ENCODE results near the gene ANKRD36C. TPM values are rescaled to one million over a fixed set of nuclear protein-coding genes. Genes with fewer than 3 reads are reported as not detected.
"Not testable (repeated sequence)": the region's sequence is repeated elsewhere in the genome, so short reads cannot be mapped to it uniquely, and the experiment has no call there.

Gene ANKRD36C
- polyA plus RNA-seq (2012; ENCODE audit: insufficient read depth, insufficient read length, low read depth): 2.2 TPM

GRCh38 chr2:95991351-95992094 lies at the start of gene ANKRD36C:
Gene ANKRD36C, minus strand, starts transcription at chr2:95991824. Its CDS starts 116 bp downstream, at chr2:95991708.
- not testable (repeated sequence) for H3K27me3 ChIP-seq, DNase-seq, H3K9me3 ChIP-seq, H3K36me3 ChIP-seq, H3K4me1 ChIP-seq
- peak within 1 kb of the TSS; percentile 68 for H3K4me3 ChIP-seq (ENCODE audit: low read depth, low read length)

GRCh38 chr2:96035554-96035953 lies 43.9 kb upstream of the ANKRD36C start:
- H3K9me3 ChIP-seq; H3K36me3 ChIP-seq; DNase-seq; H3K27me3 ChIP-seq; H3K4me3 ChIP-seq (ENCODE audit: low read depth, low read length); H3K4me1 ChIP-seq: not testable (repeated sequence)

- H3K4me1 ChIP-seq; DNase-seq; H3K4me3 ChIP-seq (ENCODE audit: low read depth, low read length); H3K36me3 ChIP-seq; H3K27me3 ChIP-seq; H3K9me3 ChIP-seq: not testable (repeated sequence)
These were observed 43.2 kb upstream of the ANKRD36C start, which contains the start of gene GPAT2 for GRCh38 chr2:96034792-96035191. Gene GPAT2, minus strand, starts transcription at chr2:96034916. Its CDS starts 2,557 bp downstream, at chr2:96032359.

- not testable (repeated sequence) for H3K4me1 ChIP-seq; H3K36me3 ChIP-seq; H3K27me3 ChIP-seq; H3K4me3 ChIP-seq (ENCODE audit: low read depth, low read length); H3K9me3 ChIP-seq; DNase-seq
These were observed 42.4 kb upstream of the ANKRD36C start for GRCh38 chr2:96033997-96034396.

- not testable (repeated sequence) for H3K27me3 ChIP-seq; H3K4me1 ChIP-seq; H3K36me3 ChIP-seq; DNase-seq; H3K9me3 ChIP-seq; H3K4me3 ChIP-seq (ENCODE audit: low read depth, low read length)
These were observed 36.2 kb upstream of the ANKRD36C start for GRCh38 chr2:96027725-96028325.

GRCh38 chr2:96025755-96026154 lies 34.1 kb upstream of the ANKRD36C start:
- H3K4me3 ChIP-seq (ENCODE audit: low read depth, low read length); H3K9me3 ChIP-seq; H3K27me3 ChIP-seq; DNase-seq; H3K4me1 ChIP-seq; H3K36me3 ChIP-seq: not testable (repeated sequence)

DNA sequence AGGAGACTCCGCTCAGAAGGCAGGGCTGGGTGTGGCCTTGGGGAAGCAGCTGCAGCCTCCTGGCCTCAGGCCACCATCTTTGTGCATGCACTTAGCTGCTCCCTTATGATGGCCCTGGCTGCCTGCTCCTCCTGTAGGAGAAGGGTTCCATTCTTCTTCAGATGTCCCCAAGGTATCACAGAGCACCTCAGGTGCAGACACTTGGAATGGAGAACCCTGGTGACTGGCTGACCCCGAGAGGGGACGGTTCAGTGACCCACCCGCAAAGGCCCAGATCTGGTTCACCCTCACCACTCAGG lies 33.5 kb upstream of the ANKRD36C start:
- Histone ChIP-seq H3K9me3 (no peaks in the 10 kb centered on the region), H3K27me3 (no peaks in the 10 kb centered on the region), H3K4me1 (no peaks in the 10 kb centered on the region), H3K4me3 (ENCODE audit: low read depth, low read length) (no peak overlapping the region), H3K36me3 (no peaks in the 10 kb centered on the region)
- DNase-seq: no peak
- no peak for TF ChIP-seq CTCF (IDR thresholded peaks at IDR 0.05; ENCODE audit: low read depth, low read length)

GRCh38 chr2:96024336-96025193 lies 32.9 kb upstream of the ANKRD36C start:
- TF ChIP-seq CTCF (IDR thresholded peaks at IDR 0.05; ENCODE audit: low read depth, low read length): no peak
- no peak for DNase-seq
- Histone ChIP-seq H3K36me3 (no peaks in the 10 kb centered on the region), H3K27me3 (no peaks in the 10 kb centered on the region), H3K4me1 (no peaks in the 10 kb centered on the region), H3K9me3 (no peaks in the 10 kb centered on the region), H3K4me3 (ENCODE audit: low read depth, low read length) (no peak overlapping the region)

DNA sequence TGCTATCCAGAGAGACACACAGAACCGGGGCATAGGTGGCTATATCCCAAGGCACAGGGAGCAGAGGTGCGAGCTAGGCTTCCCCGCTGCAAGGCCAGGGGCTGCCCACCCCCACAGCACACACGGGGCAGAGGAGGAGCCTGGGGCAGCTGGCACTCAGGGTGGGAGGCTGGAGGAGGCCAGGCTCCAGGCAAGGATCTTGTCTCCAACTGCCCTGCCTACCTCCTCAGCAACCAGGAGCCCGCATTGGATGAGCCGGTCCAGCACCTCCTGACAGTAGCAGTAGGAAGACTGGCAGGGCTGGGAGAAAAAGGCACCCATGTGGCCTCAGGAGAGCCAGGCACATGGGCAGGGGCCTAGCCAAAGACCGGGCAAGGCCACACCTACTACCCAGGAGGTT lies 32.1 kb upstream of the ANKRD36C start:
- not testable (repeated sequence) for H3K4me1 ChIP-seq; DNase-seq; H3K4me3 ChIP-seq (ENCODE audit: low read depth, low read length); H3K36me3 ChIP-seq; H3K9me3 ChIP-seq; H3K27me3 ChIP-seq
